WERI-Rb-1 (cell line): ENCODE results near the gene NEO1.

ENCODE experiments used
- DNase-seq: peaks from one replicate; pipeline ENCODE4 v3.0.0-alpha.2; 2020
- H3K27ac ChIP-seq: fragments of 250-450 bp; sonication (Bioruptor Pico); 2 replicates; pipeline ENCODE4 v1.5.1; 2020; ENCODE audit warnings: mild to moderate bottlenecking, moderate library complexity
- H3K27me3 ChIP-seq: fragments of 250-450 bp; sonication (Bioruptor Pico); 2 replicates; pipeline ENCODE4 v1.5.1; 2021; ENCODE audit warnings: mild to moderate bottlenecking, low read depth, moderate library complexity; ENCODE audit not compliant: insufficient read depth, severe bottlenecking
- H3K36me3 ChIP-seq: fragments of 250-450 bp; sonication (Bioruptor Pico); 2 replicates; pipeline ENCODE4 v1.5.1; 2020; ENCODE audit warnings: mild to moderate bottlenecking, moderate library complexity
- H3K4me3 ChIP-seq: 2 replicates; pipeline ENCODE4 v1.5.1; 2011; ENCODE audit warnings: low read depth, mild to moderate bottlenecking, control low read depth, low read length
- H3K9me3 ChIP-seq: fragments of 250-450 bp; sonication (Bioruptor Pico); 2 replicates; pipeline ENCODE4 v1.5.1; 2021; ENCODE audit warnings: mild to moderate bottlenecking, moderate library complexity; ENCODE audit not compliant: severe bottlenecking
- CTCF ChIP-seq: IDR thresholded peaks from 2 replicates; pipeline ENCODE4 v1.5.1; 2011; ENCODE audit warnings: low read depth, mild to moderate bottlenecking, control low read depth, inconsistent platforms, low read length

Gene NEO1

GRCh38 chr15:73335026-73335425 lies 282.8 kb downstream of the NEO1 start:
- no peak for DNase-seq
- no peaks in the 10 kb centered on the region for H3K27me3 ChIP-seq
- no peak overlapping the region for H3K27ac ChIP-seq
- no peak overlapping the region for H3K4me3 ChIP-seq
- no peaks in the 10 kb centered on the region for H3K36me3 ChIP-seq
- H3K9me3 ChIP-seq, result no peaks in the 10 kb centered on the region
- no peak for TF ChIP-seq CTCF

- Histone ChIP-seq H3K27ac (no peak overlapping the region), H3K27me3 (no peaks in the 10 kb centered on the region), H3K36me3 (no peaks in the 10 kb centered on the region), H3K4me3 (no peak overlapping the region), H3K9me3 (no peaks in the 10 kb centered on the region)
- no peak for TF ChIP-seq CTCF
- DNase-seq, result no peak
Observed at GRCh38 chr15:73335471-73335870, 283.2 kb downstream of the NEO1 start.

- H3K27me3 ChIP-seq, result no peaks in the 10 kb centered on the region
- no peaks in the 10 kb centered on the region for H3K9me3 ChIP-seq
- no peak for DNase-seq
- TF ChIP-seq CTCF, result no peak
- no peak overlapping the region for H3K27ac ChIP-seq
- no peak overlapping the region for H3K4me3 ChIP-seq
- no peaks in the 10 kb centered on the region for H3K36me3 ChIP-seq
Observed at GRCh38 chr15:73336756-73337155, 284.5 kb downstream of the NEO1 start.

- Histone ChIP-seq H3K36me3 (no peaks in the 10 kb centered on the region), H3K9me3 (no peaks in the 10 kb centered on the region)
- no peak for TF ChIP-seq CTCF
Observed at GRCh38 chr15:73337187-73337586, 284.9 kb downstream of the NEO1 start.

GRCh38 chr15:73338058-73338457 lies 285.8 kb downstream of the NEO1 start:
- Histone ChIP-seq H3K4me3 (no peak overlapping the region), H3K27me3 (no peaks in the 10 kb centered on the region), H3K9me3 (peaks cover 1% of the 10 kb centered on the region), H3K36me3 (no peaks in the 10 kb centered on the region; the same call in 1 of the 2 replicates), H3K27ac (no peak overlapping the region)
- TF ChIP-seq CTCF, result no peak
- no peak for DNase-seq

More at GRCh38 chr15:73337187-73337586, 284.9 kb downstream of the NEO1 start:
- no peak for DNase-seq
- Histone ChIP-seq H3K4me3 (no peak overlapping the region), H3K27me3 (no peaks in the 10 kb centered on the region), H3K27ac (no peak overlapping the region)

DNA sequence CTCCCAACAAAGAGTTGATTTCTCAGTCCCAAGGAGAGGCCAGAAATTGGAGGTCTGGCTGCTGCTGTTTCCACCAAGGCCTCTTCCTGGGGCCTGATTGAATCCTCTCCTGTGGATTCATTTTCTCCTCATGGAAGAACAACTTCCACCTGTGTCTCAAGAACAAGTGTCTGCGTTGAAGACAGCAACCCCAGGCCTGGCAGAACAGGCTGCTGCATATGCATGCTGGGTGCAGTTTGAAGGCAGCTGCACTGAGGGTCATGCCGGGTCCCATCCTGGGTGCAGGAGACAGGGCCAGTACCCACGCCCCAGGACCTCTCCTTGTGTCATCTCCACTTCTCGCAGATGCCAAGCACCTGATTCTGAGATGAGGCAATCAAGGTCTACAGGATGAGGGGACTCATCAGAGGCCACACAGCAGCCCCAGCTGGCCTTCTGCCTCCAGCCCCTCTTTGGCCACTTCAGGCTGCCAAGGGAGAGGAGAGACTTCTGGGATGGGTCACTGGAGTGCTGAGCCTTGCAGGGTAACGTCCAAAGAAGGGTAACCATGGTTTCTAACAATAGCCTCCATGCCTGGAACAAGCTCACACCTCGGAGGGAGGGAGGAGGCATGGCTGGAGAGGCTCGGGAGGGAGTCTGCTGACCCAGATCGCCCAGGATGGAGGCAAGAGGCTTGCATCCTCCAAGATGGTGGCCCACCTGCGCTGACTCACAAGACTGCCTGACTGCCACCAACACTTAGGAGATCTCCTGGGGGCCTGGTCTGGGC lies 286.5 kb downstream of the NEO1 start:
- no peaks in the 10 kb centered on the region for H3K27me3 ChIP-seq
- H3K27ac ChIP-seq, result no peak overlapping the region
- H3K36me3 ChIP-seq, result no peaks in the 10 kb centered on the region; the same call in 1 of the 2 replicates
- no peak for TF ChIP-seq CTCF
- DNase-seq, result no peak
- peaks cover 4% of the 10 kb centered on the region for H3K9me3 ChIP-seq
- H3K4me3 ChIP-seq, result no peak overlapping the region
